Mucosa of rectum (tissue), 2 donors: ENCODE data around the gene CRTC3.

Experiments
- H3K27ac ChIP-seq, 2 donors: one replicate each; pipeline ENCODE4 v1.7.0; 2013; ENCODE audit warnings: inconsistent platforms in 2 of 2, low read depth in 2 of 2, low read length in 2 of 2
- H3K27me3 ChIP-seq, 2 donors: one replicate each; pipeline ENCODE4 v1.7.0; 2013; ENCODE audit warnings: low read length in 2 of 2; ENCODE audit not compliant: control insufficient read depth in 2 of 2, insufficient read depth in 2 of 2
- H3K36me3 ChIP-seq, 2 donors: one replicate each; pipeline ENCODE4 v1.7.0; 2013; ENCODE audit warnings: low read length in 2 of 2; ENCODE audit not compliant: control insufficient read depth in 2 of 2, insufficient read depth in 2 of 2
- H3K4me1 ChIP-seq, 2 donors: one replicate each; pipeline ENCODE4 v1.7.0; 2013; ENCODE audit warnings: low read length in 2 of 2, mild to moderate bottlenecking in 1 of 2; ENCODE audit not compliant: control insufficient read depth in 2 of 2, insufficient read depth in 2 of 2
- H3K4me3 ChIP-seq, 2 donors: one replicate each; pipeline ENCODE4 v1.7.0; 2013; ENCODE audit warnings: low read length in 2 of 2
- H3K9ac ChIP-seq, 2 donors: one replicate each; pipeline ENCODE4 v1.7.0; 2013; ENCODE audit warnings: low read length in 2 of 2, low read depth in 1 of 2, mild to moderate bottlenecking in 1 of 2
- H3K9me3 ChIP-seq, 2 donors: one replicate each; pipeline ENCODE4 v1.7.0; 2013; ENCODE audit warnings: low read length in 2 of 2; ENCODE audit not compliant: control insufficient read depth in 2 of 2
- donor health status: healthy.
- donor health status: Normal muscosa, but diverticular disease.

Gene CRTC3

GRCh38 chr15:90545095-90545494 lies 15.4 kb downstream of the CRTC3 start:
- H3K27ac ChIP-seq, result no peak overlapping the region
- H3K36me3 ChIP-seq, result peaks cover 5 to 6% of the 10 kb centered on the region in 2 donors
- no peaks in the 10 kb centered on the region for H3K9me3 ChIP-seq
- H3K27me3 ChIP-seq, result no peaks in the 10 kb centered on the region
- H3K4me3 ChIP-seq, result no peak overlapping the region
- no peaks in the 10 kb centered on the region for H3K4me1 ChIP-seq
- no peak overlapping the region for H3K9ac ChIP-seq

DNA sequence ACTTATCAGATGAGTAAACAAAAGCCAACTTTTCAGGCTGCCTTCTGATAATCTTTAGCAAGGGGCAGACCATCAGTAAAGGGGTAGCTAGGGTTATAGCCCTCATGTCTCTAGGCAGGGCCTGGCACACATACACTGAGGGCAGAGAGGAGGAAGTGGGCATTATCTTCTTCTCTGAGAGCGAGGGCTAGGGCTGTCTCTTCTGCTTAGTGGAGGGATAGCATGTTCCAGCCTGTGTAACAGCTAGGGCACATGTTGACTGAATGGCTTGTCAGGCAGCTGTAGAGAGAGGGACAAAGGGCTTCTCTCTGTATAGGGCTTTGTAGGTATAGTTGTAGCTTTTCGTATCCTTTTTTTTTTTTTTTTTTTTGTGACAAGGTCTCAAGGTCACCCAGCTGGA lies 17.8 kb downstream of the CRTC3 start:
- Histone ChIP-seq H3K27me3 (no peaks in the 10 kb centered on the region), H3K4me3 (no peak overlapping the region), H3K9ac (no peak overlapping the region), H3K36me3 (peaks cover 0 to 4% of the 10 kb centered on the region in 2 donors), H3K4me1 (peaks cover 0 to 6% of the 10 kb centered on the region in 2 donors), H3K9me3 (no peaks in the 10 kb centered on the region), H3K27ac (no peak overlapping the region)

GRCh38 chr15:90550919-90551318 lies 21.2 kb downstream of the CRTC3 start:
- peaks cover 0 to 4% of the 10 kb centered on the region in 2 donors for H3K36me3 ChIP-seq
- H3K27ac ChIP-seq, result no peak overlapping the region
- no peaks in the 10 kb centered on the region for H3K9me3 ChIP-seq
- H3K4me3 ChIP-seq, result no peak overlapping the region
- H3K4me1 ChIP-seq, result peaks cover 0 to 9% of the 10 kb centered on the region in 2 donors
- no peaks in the 10 kb centered on the region for H3K27me3 ChIP-seq
- no peak overlapping the region for H3K9ac ChIP-seq

DNA sequence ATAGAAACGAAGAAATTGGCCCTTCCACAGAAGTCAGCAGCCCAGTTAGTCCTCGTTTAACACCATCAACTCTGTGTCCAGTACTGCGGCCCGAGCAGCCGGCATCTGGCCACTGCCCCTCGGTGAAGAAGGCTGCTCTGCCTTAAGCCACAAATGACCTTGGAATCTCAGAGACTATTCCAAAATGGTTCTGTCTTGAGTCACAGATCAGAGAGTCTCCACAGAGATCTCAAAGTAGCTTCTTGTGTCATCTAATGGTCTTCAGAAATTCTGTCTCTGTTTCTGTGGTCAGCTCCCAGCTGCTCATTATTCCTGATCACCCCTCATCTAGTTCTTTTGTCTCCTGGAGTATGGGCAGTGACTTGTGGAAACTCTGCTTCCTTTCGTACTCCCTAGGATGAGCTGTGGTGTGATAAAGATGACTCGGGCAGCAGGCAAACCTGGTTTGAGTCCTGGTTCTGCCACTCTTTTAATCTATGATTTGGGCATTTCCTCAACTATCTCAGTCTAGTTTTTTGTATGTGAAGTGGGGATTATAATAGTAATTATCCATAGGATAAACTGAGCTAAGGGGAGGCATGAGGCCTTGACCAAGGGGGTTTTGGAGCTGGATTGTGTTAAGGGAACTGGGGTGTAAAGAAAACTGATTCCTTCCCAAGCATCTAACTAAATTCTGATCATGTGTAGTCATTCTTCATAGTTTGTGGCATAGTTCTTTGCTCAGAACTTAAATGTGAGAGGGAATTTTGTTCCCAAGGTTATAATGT lies 22.6 kb downstream of the CRTC3 start:
- H3K4me3 ChIP-seq, result no peak overlapping the region
- H3K27me3 ChIP-seq, result no peaks in the 10 kb centered on the region
- H3K9ac ChIP-seq, result no peak overlapping the region
- peaks cover 0 to 4% of the 10 kb centered on the region in 2 donors for H3K36me3 ChIP-seq
- no peaks in the 10 kb centered on the region for H3K9me3 ChIP-seq
- peaks cover 5 to 13% of the 10 kb centered on the region in 2 donors for H3K4me1 ChIP-seq
- H3K27ac ChIP-seq, result peak overlapping the region in 1 of 2 donors; percentile 60

DNA sequence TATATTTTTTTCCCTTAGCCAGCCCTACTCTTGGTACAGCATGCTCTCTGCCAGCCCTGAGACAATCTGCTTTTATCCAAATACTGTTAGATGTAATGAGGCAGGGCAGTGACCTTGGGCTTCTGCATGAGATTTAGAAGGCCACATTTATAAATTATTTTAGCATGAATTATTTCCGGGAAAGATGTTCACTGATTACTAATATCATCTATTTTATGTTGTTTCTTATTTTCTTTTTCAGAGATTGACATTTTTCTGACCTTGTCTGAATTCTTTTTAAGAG lies 23.1 kb downstream of the CRTC3 start:
- Histone ChIP-seq H3K27me3 (no peaks in the 10 kb centered on the region), H3K27ac (peak overlapping the region in 1 of 2 donors; percentile 60), H3K9ac (no peak overlapping the region), H3K36me3 (peaks cover 0 to 4% of the 10 kb centered on the region in 2 donors), H3K9me3 (no peaks in the 10 kb centered on the region), H3K4me3 (no peak overlapping the region), H3K4me1 (peaks cover 10 to 18% of the 10 kb centered on the region in 2 donors)

DNA sequence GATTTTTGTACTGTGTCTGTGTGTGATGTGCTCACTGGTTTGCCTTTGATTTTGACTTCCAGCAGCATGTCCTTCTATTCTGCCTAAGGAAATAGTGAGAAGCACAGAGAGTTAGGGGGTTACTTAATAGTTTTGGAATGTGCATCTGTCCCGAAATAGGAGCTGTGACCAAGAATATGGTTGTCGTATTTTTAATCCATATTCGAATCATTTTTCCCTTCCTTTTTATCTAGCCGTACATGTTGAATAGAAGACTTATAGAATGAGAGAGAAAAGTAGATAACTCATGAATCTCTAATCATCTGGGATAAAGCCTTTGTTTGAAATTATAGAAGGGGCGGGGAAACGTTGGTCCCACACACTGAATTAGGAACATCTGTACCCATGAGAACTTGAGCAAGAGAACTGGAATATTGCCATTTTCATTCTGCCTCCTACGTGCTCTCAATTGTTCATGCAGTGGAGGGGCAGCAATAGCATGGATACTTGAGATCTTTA lies 23.6 kb downstream of the CRTC3 start:
- Histone ChIP-seq H3K4me1 (peaks cover 14 to 23% of the 10 kb centered on the region in 2 donors), H3K9ac (no peak overlapping the region), H3K27me3 (no peaks in the 10 kb centered on the region), H3K36me3 (no peaks in the 10 kb centered on the region), H3K4me3 (no peak overlapping the region), H3K27ac (peak overlapping the region in 1 of 2 donors; percentile 60), H3K9me3 (no peaks in the 10 kb centered on the region)

GRCh38 chr15:90557186-90558084 lies 27.7 kb downstream of the CRTC3 start:
- H3K4me1 ChIP-seq, result peaks cover 17 to 28% of the 10 kb centered on the region in 2 donors

DNA sequence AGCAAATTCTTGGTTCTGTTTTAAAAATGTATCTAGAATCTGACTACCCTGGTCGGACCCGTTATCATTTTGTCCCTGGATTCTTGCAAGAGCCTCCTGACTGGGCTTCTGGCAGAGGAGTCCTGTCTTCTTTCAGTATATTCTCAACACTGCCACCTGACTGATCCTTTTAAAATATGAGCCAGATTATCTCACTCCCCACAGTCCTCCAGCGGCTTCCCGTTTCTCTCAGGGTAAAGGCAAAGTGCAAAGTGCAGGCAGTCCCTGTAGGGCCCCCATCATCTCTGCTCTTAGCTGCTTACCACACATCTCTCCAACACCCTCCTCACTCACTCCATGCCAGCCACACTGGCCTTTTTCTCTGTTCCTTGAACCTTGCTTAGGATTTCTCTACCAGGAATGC lies 28.4 kb downstream of the CRTC3 start:
- Histone ChIP-seq H3K9me3 (no peaks in the 10 kb centered on the region), H3K27me3 (no peaks in the 10 kb centered on the region), H3K9ac (no peak overlapping the region), H3K36me3 (no peaks in the 10 kb centered on the region), H3K4me1 (peaks cover 17 to 25% of the 10 kb centered on the region in 2 donors), H3K27ac (peak overlapping the region; percentile 49 to 58), H3K4me3 (peak overlapping the region in 1 of 2 donors; percentile 20)

More at GRCh38 chr15:90557186-90558084, 27.7 kb downstream of the CRTC3 start:
- H3K36me3 ChIP-seq, result no peaks in the 10 kb centered on the region
- H3K27ac ChIP-seq, result peak overlapping the region; percentile 49 to 58
- H3K9me3 ChIP-seq, result no peaks in the 10 kb centered on the region
- H3K9ac ChIP-seq, result no peak overlapping the region
- H3K27me3 ChIP-seq, result no peaks in the 10 kb centered on the region
- H3K4me3 ChIP-seq, result peak overlapping the region in 1 of 2 donors; percentile 20

- no peak overlapping the region for H3K9ac ChIP-seq
- H3K9me3 ChIP-seq, result no peaks in the 10 kb centered on the region
- H3K4me3 ChIP-seq, result no peak overlapping the region
- peaks cover 17 to 29% of the 10 kb centered on the region in 2 donors for H3K4me1 ChIP-seq
- H3K27ac ChIP-seq, result no peak overlapping the region
- no peaks in the 10 kb centered on the region for H3K27me3 ChIP-seq
- no peaks in the 10 kb centered on the region for H3K36me3 ChIP-seq
These were observed 29.4 kb downstream of the CRTC3 start for GRCh38 chr15:90559119-90559518.

DNA sequence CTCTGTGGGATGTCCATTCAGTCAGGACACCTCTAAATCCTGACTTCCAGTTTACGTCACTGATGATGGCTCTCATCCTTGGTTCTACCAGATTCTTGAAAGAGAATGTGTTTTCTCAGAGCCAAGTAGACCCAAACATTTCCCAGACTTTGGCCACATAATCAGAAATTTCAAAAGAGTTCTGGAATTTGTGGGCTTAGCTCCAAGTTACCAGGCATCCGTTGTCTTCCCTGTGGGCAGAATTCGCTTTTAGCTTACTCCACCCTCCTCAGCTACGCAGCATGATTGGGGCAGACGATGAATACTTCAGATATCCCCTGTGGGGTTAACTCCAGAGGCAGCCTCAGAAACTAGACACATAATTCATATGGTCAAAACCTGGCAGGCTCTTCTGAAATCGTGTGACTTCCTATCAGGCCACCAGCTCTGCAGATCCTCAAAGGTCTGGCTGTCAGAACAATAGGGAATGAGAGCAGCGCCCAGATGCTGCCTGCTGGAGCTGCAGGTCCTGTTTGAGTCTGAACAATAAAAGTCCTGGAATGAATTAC lies 30.6 kb downstream of the CRTC3 start:
- no peaks in the 10 kb centered on the region for H3K36me3 ChIP-seq
- H3K4me3 ChIP-seq, result no peak overlapping the region
- H3K27me3 ChIP-seq, result no peaks in the 10 kb centered on the region
- H3K9ac ChIP-seq, result no peak overlapping the region
- H3K27ac ChIP-seq, result peak overlapping the region in 1 of 2 donors; percentile 47
- H3K9me3 ChIP-seq, result no peaks in the 10 kb centered on the region
- H3K4me1 ChIP-seq, result peaks cover 17 to 33% of the 10 kb centered on the region in 2 donors
